Activated CD4-positive, alpha-beta T cell treated with anti-CD3 and anti-CD28 coated beads, Interleukin-2, amount 50 U/mL, for 1 hour (primary cell): ENCODE measurements around the gene RPS6KA1.
"Not testable (repeated sequence)": the region's sequence is repeated elsewhere in the genome, so short reads cannot be mapped to it uniquely, and the experiment has no call there.

Experiments used
- DNase-seq: peaks from one replicate; pipeline ENCODE4 v3.0.0-alpha.2; 2020

RPS6KA1 gene

GRCh38 chr1:26529655-26530409, at the start of gene RPS6KA1:
Gene RPS6KA1, plus strand, starts transcription at chr1:26529761. Its CDS starts 160 bp downstream, at chr1:26529921.
- peak; percentile 53 for DNase-seq

DNA sequence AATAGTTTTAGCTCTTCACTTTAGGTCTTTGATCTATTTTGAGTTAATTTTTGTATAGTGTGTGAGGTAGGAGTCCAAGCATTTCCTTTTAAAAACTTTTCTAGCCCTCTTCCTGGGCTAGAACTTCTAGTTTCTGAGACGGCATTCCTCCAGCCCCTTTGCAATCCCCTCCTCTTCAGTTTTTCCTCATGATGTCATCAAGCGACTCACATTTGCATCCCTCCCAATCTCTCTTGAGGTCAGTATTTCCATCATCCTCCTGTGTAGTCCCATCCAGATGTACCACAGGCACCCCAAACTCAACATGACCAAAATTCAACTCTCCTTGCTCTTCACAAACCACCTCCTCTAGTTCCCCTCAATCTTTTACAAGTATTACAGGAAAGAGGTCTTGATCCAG, 46.6 kb upstream of the RPS6KA1 start:
- DNase-seq: no peak

DNA sequence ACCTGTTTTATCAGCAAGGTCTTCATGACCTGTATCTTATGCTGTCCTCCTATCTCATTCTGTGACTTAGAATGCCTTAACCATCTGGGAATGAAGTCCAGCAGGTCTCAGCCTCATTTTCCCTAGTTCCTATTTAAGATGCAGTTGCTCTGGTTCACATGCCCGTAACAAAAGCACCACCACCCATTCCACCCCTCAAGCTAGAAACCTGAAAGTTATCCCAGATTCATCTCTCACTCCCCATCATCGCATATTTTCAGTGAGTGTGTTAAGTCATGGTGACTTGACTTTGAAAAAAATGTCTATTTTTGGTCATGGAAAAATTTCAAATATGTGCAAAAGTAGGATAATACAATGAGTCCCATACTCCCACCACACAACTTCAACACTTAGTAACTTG, 45.6 kb upstream of the RPS6KA1 start:
- DNase-seq: no peak

DNA sequence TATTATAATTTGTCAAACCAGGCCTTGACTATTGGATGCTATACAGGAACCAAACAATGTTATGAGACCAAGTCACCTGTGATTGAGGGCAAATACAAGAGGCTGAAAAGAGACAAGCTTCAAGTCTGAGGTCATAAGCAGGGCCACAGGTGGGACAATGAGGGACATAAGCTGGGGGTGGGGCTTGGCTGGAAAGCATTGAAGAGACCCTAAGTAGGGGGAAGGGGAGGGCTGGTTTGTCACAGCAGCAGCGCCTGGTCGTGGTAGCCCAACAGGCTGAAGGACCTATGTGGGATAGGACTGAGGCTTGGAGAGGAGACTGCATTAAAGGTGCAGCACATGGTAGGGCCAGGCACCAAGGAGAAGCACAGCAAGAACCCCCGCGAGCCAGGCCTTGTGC, 39.4 kb upstream of the RPS6KA1 start:
- no peak for DNase-seq

- no peak for DNase-seq
Measured at GRCh38 chr1:26493267-26493666, 36.3 kb upstream of the RPS6KA1 start.

GRCh38 chr1:26493938-26494337, 35.6 kb upstream of the RPS6KA1 start:
- no peak for DNase-seq

GRCh38 chr1:26496861-26497260, 32.7 kb upstream of the RPS6KA1 start:
- no peak for DNase-seq

- DNase-seq: no peak
Measured at GRCh38 chr1:26498894-26499293, 30.7 kb upstream of the RPS6KA1 start.

GRCh38 chr1:26500488-26501175, 28.9 kb upstream of the RPS6KA1 start:
- peak; percentile 88 for DNase-seq

GRCh38 chr1:26510711-26511110, 18.9 kb upstream of the RPS6KA1 start:
- DNase-seq: not testable (repeated sequence)

GRCh38 chr1:26515836-26516235, 13.7 kb upstream of the RPS6KA1 start:
- DNase-seq: not testable (repeated sequence)

DNA sequence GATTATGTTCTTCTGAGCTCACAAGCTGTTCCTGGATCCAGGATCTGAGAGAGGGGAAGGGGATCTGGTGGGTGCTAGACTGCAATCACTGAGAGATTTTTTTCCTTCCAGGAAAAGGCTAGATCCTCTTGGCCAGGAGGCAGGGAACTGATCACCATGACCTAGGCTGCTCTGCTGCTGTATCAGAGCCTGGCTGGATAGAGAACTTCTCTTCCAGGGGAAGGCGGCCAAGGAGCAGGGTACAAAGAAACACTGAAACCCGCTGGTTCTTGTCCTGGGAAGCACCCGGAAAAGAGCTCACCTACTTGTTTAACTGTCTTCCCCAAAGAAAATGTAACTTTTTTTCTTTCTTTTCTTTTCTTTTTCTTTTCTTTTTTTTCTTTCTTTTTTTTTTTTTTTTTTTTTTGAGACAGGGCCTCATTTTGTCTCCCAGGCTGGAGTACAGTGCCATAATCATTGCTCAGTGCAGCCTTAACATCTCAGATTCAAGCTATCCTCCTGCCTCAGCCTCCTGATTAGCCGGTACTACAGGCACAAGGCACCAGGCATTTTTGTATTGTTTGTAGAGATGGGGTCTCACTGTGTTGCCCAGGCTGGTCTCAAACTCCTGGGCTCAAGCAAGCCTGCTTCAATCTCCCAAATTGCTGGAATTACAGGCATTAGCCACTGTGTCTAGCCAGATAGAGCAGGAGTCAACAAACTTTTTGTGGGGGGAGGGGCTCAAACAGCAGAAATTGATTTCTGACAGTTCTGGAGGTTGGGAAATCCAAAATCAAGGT, 12.4 kb upstream of the RPS6KA1 start:
- DNase-seq: no peak

GRCh38 chr1:26517766-26518049, 11.9 kb upstream of the RPS6KA1 start:
- no peak for DNase-seq

- no peak for DNase-seq
Measured at GRCh38 chr1:26518355-26518754, 11.2 kb upstream of the RPS6KA1 start.

- DNase-seq: no peak
Measured at GRCh38 chr1:26520339-26520738, 9.2 kb upstream of the RPS6KA1 start.

- DNase-seq: no peak
Measured at GRCh38 chr1:26521669-26522030, 7.9 kb upstream of the RPS6KA1 start.

DNA sequence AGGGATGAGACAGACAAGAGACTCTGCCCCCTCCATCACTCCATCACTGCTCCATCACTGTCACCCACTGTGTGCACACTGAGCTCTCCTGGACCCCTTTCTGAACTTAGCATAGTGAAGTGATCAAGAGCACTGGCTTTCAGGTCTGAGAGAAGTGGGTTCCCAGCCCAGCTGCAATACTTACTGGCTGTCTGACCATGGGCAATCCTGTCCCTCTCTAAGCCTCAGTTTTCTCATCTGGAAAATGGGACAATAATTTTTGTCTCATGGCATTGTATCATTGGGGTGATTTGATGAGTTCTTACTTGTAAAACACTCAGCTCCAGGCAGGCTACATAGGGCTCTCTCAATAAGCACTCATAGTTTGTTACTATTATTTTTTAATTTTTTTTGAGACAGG, 7.5 kb upstream of the RPS6KA1 start:
- DNase-seq: no peak

GRCh38 chr1:26524181-26524580, 5.4 kb upstream of the RPS6KA1 start:
- DNase-seq: no peak

DNA sequence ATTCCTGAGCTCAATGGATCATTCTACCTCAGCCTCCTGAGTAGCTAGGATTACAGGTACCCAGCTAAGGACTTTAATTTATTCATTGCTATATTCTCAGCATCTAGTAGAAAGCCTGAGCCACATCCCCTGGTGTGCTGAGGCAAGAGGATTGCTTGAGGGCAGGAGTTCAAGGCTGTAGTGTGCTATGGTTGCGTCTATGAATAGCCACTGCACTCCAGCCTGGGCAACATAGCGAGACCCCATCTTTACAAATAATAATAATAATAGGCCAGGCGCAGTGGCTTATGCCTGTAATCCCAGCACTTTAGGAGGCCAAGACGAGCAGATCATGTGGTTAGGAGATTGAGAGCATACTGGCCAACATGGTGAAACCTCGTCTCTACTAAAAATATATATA, 3.3 kb upstream of the RPS6KA1 start:
- no peak for DNase-seq

- no peak for DNase-seq
Measured at GRCh38 chr1:26529405-26529654, 231 bp upstream of the RPS6KA1 start.

- DNase-seq: no peak
Measured at GRCh38 chr1:26530410-26530894, 891 bp downstream of the RPS6KA1 start.

DNA sequence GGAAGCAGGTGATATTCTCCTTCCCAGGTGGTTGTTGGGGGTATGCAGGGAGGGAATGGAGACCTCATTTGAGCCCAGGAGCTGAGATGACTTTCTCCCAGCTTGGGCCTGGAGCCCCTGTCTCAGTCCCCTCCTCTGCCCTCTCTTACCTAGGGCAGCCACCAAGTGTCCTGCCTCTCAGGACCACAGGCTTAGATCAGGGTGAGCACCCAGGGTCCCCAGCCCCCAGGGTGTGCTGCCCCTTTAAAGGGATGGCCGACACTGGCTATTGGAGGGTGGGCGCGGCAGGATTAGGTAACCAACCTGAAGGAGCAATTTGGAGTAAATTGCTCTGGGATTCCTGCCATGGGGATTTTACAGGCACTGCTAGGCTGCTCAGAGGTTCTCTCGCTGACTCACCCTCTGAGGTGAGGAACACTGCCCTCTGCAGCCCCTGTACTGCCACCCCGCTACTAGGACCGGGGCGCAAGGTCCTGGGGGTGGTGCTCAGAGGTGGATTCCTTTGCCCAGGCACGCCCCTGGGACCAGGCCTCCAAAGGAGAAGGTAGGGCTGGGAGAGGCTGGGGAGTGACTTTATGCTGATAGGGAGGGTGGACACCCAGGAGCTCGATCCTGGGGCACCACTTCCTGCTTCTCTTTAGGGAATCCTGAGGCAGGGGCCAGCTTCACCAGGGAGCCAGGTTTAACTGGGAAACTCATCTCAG, 1.5 kb downstream of the RPS6KA1 start:
- no peak for DNase-seq

- no peak for DNase-seq
Measured at GRCh38 chr1:26531651-26532131, 2.1 kb downstream of the RPS6KA1 start.
